ENCODE results near the gene USP1. TPM values are rescaled to one million over a fixed set of nuclear protein-coding genes. Genes with fewer than 3 reads are reported as not detected.

USP1 gene
- total RNA-seq, 1 experiment from 2014 or later: 64.6 TPM

- no peak overlapping the region for H2BK20ac ChIP-seq (ENCODE audit: low read depth, low read length, poor library complexity, severe bottlenecking)
These were observed 25.5 kb downstream of the USP1 start for GRCh38 chr1:62462370-62462769.

More at GRCh38 chr1:62462370-62462769, 25.5 kb downstream of the USP1 start:
- H4K91ac ChIP-seq (ENCODE audit: insufficient read length, low read depth, low read length): no peak overlapping the region
- H2BK15ac ChIP-seq (ENCODE audit: low read depth, low read length): no peak overlapping the region
- no peak overlapping the region for H2AK5ac ChIP-seq (ENCODE audit: insufficient read length, low read length)
- H3K23me2 ChIP-seq (ENCODE audit: insufficient read length, low read depth, low read length, poor library complexity, severe bottlenecking): no peaks in the 10 kb centered on the region
- H3K9ac ChIP-seq (ENCODE audit: extremely low read depth, insufficient read length, low read length): no peak overlapping the region
- Mint-ChIP-seq H3K36me3 (ENCODE audit: insufficient read depth in 1 of 3, low read depth in 3 of 3) (peaks cover 0 to 9% (median 6%) of the 10 kb centered on the region in 3 experiments; a peak in 4 of 7 replicates), H3K4me3 (no peak overlapping the region), H3K27ac (no peak overlapping the region), H3K27me3 (ENCODE audit: low read depth) (no peaks in the 10 kb centered on the region), H3K9me3 (no peaks in the 10 kb centered on the region), H3K4me1 (no peaks in the 10 kb centered on the region)
- H4K8ac ChIP-seq (replicated peaks; ENCODE audit: insufficient read length, low read depth, low read length): no peak overlapping the region
- WGBS (ENCODE audit: extremely low coverage, insufficient read length, low lambda C conversion rate): no CpG with 5 or more reads among the region's 3 CpGs
- no peaks in the 10 kb centered on the region for H3K4me1 ChIP-seq (ENCODE audit: insufficient read depth, low read length)
- no peak overlapping the region for H3K18ac ChIP-seq (ENCODE audit: insufficient read length, low read depth, low read length)
- no peak overlapping the region for H3K56ac ChIP-seq (ENCODE audit: insufficient read length, low read depth, low read length)
- H2AFZ ChIP-seq (ENCODE audit: low read length): no peak overlapping the region
- H3K79me1 ChIP-seq (ENCODE audit: insufficient read depth, low read depth, low read length, poor library complexity, severe bottlenecking): no peaks in the 10 kb centered on the region
- H4K5ac ChIP-seq (ENCODE audit: insufficient read length, low read depth, low read length): no peak overlapping the region
- H3K9me3 ChIP-seq (ENCODE audit: control insufficient read depth, low read depth, low read length): no peaks in the 10 kb centered on the region
- no peak overlapping the region for H3K23ac ChIP-seq (ENCODE audit: insufficient read length, low read depth, low read length)
- no peak overlapping the region for H3K4me2 ChIP-seq (ENCODE audit: insufficient read depth, insufficient read length, low read length)
- H4K20me1 ChIP-seq (ENCODE audit: control insufficient read depth, insufficient read depth, insufficient read length): no peaks in the 10 kb centered on the region
- H3T11ph ChIP-seq (ENCODE audit: low read length): no peak overlapping the region
- H3K27me3 ChIP-seq (ENCODE audit: insufficient read depth, low read length): no peaks in the 10 kb centered on the region
- H2BK12ac ChIP-seq (ENCODE audit: insufficient read length, low read depth, low read length): no peak overlapping the region
- H3K79me2 ChIP-seq (ENCODE audit: insufficient read depth, low read length): no peaks in the 10 kb centered on the region
- no peak for TF ChIP-seq CTCF (conservative IDR thresholded peaks at IDR 0.05)
- H2BK5ac ChIP-seq (ENCODE audit: insufficient read length, low read length): no peak overlapping the region
- no peak overlapping the region for H3K4ac ChIP-seq (ENCODE audit: low read depth, low read length)
- H3K14ac ChIP-seq (ENCODE audit: insufficient read depth, low read length): no peak overlapping the region
- H2BK120ac ChIP-seq (ENCODE audit: low read depth, low read length, poor library complexity, severe bottlenecking): no peak overlapping the region
- no peak overlapping the region for H3K27ac ChIP-seq (ENCODE audit: insufficient read length, low read depth, low read length)
- DNase-seq: no peak

Measured in H9 (cell line).